ENCODE data around the gene UNC5A. TPM values are rescaled to one million over a fixed set of nuclear protein-coding genes. Genes with fewer than 3 reads are reported as not detected.

Gene UNC5A
- total RNA-seq, 4 donors from 2014 or later = not detected

GRCh38 chr5:176851871-176852658 lies 41.7 kb downstream of the UNC5A start:
- Histone ChIP-seq H3K9me3 (no peaks in the 10 kb centered on the region), H3K36me3 (no peaks in the 10 kb centered on the region), H3K4me1 (no peaks in the 10 kb centered on the region), H3K27ac (no peak overlapping the region), H3K27me3 (peaks cover 0 to 40% of the 10 kb centered on the region in 2 donors), H3K4me3 (no peak overlapping the region)
- TF ChIP-seq CTCF (IDR thresholded peaks at IDR 0.05) = no peak
- TF ChIP-seq EP300 (IDR thresholded peaks at IDR 0.05) = no peak
- TF ChIP-seq POLR2A (IDR thresholded peaks at IDR 0.05) = no peak
- 62 to 70% methylated on average over 16 to 17 of the region's 17 CpGs for WGBS, 2 donors
- no peak for DNase-seq (ENCODE audit: low spot score in 2 of 2)

GRCh38 chr5:176853151-176853778 lies 42.9 kb downstream of the UNC5A start:
- Histone ChIP-seq H3K9me3 (no peaks in the 10 kb centered on the region), H3K27ac (no peak overlapping the region), H3K4me3 (no peak overlapping the region), H3K27me3 (peaks cover 0 to 28% of the 10 kb centered on the region in 2 donors), H3K4me1 (no peaks in the 10 kb centered on the region), H3K36me3 (no peaks in the 10 kb centered on the region)
- DNase-seq (ENCODE audit: low spot score in 2 of 2) = no peak
- WGBS, 2 donors = 58 to 60% methylated on average over 14 to 20 of the region's 20 CpGs
- TF ChIP-seq CTCF (IDR thresholded peaks at IDR 0.05) = no peak
- TF ChIP-seq EP300 (IDR thresholded peaks at IDR 0.05) = no peak
- TF ChIP-seq POLR2A (IDR thresholded peaks at IDR 0.05) = no peak

GRCh38 chr5:176854164-176854563 lies 43.8 kb downstream of the UNC5A start:
- Histone ChIP-seq H3K27me3 (peaks cover 0 to 28% of the 10 kb centered on the region in 2 donors), H3K4me1 (no peaks in the 10 kb centered on the region), H3K36me3 (no peaks in the 10 kb centered on the region), H3K27ac (no peak overlapping the region), H3K9me3 (no peaks in the 10 kb centered on the region), H3K4me3 (no peak overlapping the region)
- no peak for TF ChIP-seq CTCF (IDR thresholded peaks at IDR 0.05)
- TF ChIP-seq EP300 (IDR thresholded peaks at IDR 0.05) = no peak
- TF ChIP-seq POLR2A (IDR thresholded peaks at IDR 0.05) = no peak
- no peak for DNase-seq (ENCODE audit: low spot score in 2 of 2)
- WGBS, 2 donors = 54 to 58% methylated on average over 8 of the region's 8 CpGs

- H3K27me3 ChIP-seq = peaks cover 0 to 21% of the 10 kb centered on the region in 2 donors
Observed at GRCh38 chr5:176855598-176855997, 45.2 kb downstream of the UNC5A start.

GRCh38 chr5:176856746-176857145 lies 46.4 kb downstream of the UNC5A start:
- Histone ChIP-seq H3K27me3 (peaks cover 0 to 22% of the 10 kb centered on the region in 2 donors), H3K27ac (no peak overlapping the region), H3K4me3 (no peak overlapping the region), H3K9me3 (no peaks in the 10 kb centered on the region), H3K36me3 (no peaks in the 10 kb centered on the region), H3K4me1 (no peaks in the 10 kb centered on the region)
- DNase-seq (ENCODE audit: low spot score in 2 of 2) = no peak
- WGBS, 2 donors = 49 to 57% methylated on average over 8 of the region's 8 CpGs
- TF ChIP-seq CTCF (IDR thresholded peaks at IDR 0.05) = no peak
- no peak for TF ChIP-seq EP300 (IDR thresholded peaks at IDR 0.05)
- TF ChIP-seq POLR2A (IDR thresholded peaks at IDR 0.05) = no peak

More at GRCh38 chr5:176855598-176855997, 45.2 kb downstream of the UNC5A start:
- H3K4me3 ChIP-seq = no peak overlapping the region
- no peaks in the 10 kb centered on the region for H3K36me3 ChIP-seq
- H3K27ac ChIP-seq = no peak overlapping the region
- DNase-seq (ENCODE audit: low spot score in 2 of 2) = no peak
- no peaks in the 10 kb centered on the region for H3K4me1 ChIP-seq
- no peak for TF ChIP-seq EP300 (IDR thresholded peaks at IDR 0.05)
- no peak for TF ChIP-seq POLR2A (IDR thresholded peaks at IDR 0.05)
- H3K9me3 ChIP-seq = no peaks in the 10 kb centered on the region
- 88 to 92% methylated on average over 15 to 18 of the region's 18 CpGs for WGBS, 2 donors
